HCT116 (cell line): ENCODE data around the gene OR7G1.

Experiments used
- ATF3 ChIP-seq: IDR thresholded peaks from 2 replicates; pipeline ENCODE4 v1.6.1; 2012
- CTCF ChIP-seq, 3 experiments: fragments of 200-600 bp in 1 of 3; sonication (generic) in 1 of 3; IDR thresholded peaks in 2 of 3; conservative IDR thresholded peaks in 1 of 3; 2 replicates each; pipeline ENCODE4 v1.5.1; 2012 to 2017; ENCODE audit warnings: low read depth in 2 of 3, low read length in 2 of 3, antibody characterized with exemption in 1 of 3, borderline replicate concordance in 1 of 3, control low read depth in 1 of 3, mild to moderate bottlenecking in 1 of 3, mixed read lengths in 1 of 3, mixed run types in 1 of 3, moderate library complexity in 1 of 3; ENCODE audit not compliant: insufficient read depth in 1 of 3
- EZH2 ChIP-seq: fragments of 200-600 bp; sonication (generic); IDR thresholded peaks from 2 replicates; pipeline ENCODE4 v1.6.1; 2017; ENCODE audit warnings: antibody characterized with exemption, mixed run types
- EZH2phosphoT487 ChIP-seq: fragments of 200-600 bp; IDR thresholded peaks from 2 replicates; pipeline ENCODE4 v1.6.1; 2018; ENCODE audit warnings: antibody characterized with exemption, borderline replicate concordance
- FOSL1 ChIP-seq: IDR thresholded peaks from 2 replicates; pipeline ENCODE4 v1.6.1; 2012; ENCODE audit warnings: low read depth
- JUND ChIP-seq: IDR thresholded peaks from 2 replicates; pipeline ENCODE4 v1.6.1; 2012
- MAX ChIP-seq: IDR thresholded peaks from 2 replicates; pipeline ENCODE4 v1.6.1; 2012
- POLR2A ChIP-seq: IDR thresholded peaks from 2 replicates; pipeline ENCODE4 v1.7.0; 2011; ENCODE audit warnings: borderline replicate concordance; ENCODE audit not compliant: insufficient read depth, insufficient read length; ENCODE audit errors: extremely low read depth
- POLR2AphosphoS5 ChIP-seq: IDR thresholded peaks from 2 replicates; pipeline ENCODE4 v1.6.1; 2011; ENCODE audit warnings: mild to moderate bottlenecking, low read depth, low read length, moderate library complexity
- RAD21 ChIP-seq: IDR thresholded peaks from 2 replicates; pipeline ENCODE4 v1.6.1; 2012; ENCODE audit warnings: low read depth, mild to moderate bottlenecking
- REST ChIP-seq: IDR thresholded peaks from 2 replicates; pipeline ENCODE4 v1.6.1; 2012; ENCODE audit warnings: low read depth
- YY1 ChIP-seq: IDR thresholded peaks from 2 replicates; pipeline ENCODE4 v1.6.1; 2011; ENCODE audit warnings: low read length, low read depth, moderate library complexity, mild to moderate bottlenecking; ENCODE audit not compliant: insufficient replicate concordance; ENCODE audit errors: extremely low read depth
- ZBTB33 ChIP-seq: IDR thresholded peaks from 2 replicates; pipeline ENCODE4 v1.6.1; 2011; ENCODE audit warnings: mild to moderate bottlenecking, low read length, moderate library complexity; ENCODE audit not compliant: insufficient replicate concordance; ENCODE audit errors: extremely low read depth

GRCh38 chr19:9144920-9145319, 29.4 kb upstream of the OR7G1 start:
- TF ChIP-seq REST: no peak
- TF ChIP-seq FOSL1: no peak
- no peak for TF ChIP-seq ZBTB33
- no peak for TF ChIP-seq CTCF (IDR thresholded peaks at IDR 0.05 in 2 of 3, conservative IDR thresholded peaks at IDR 0.05 in 1 of 3; ENCODE audit: borderline replicate concordance in 1 of 3, insufficient read depth in 1 of 3, low read depth in 2 of 3, low read length in 2 of 3)
- no peak for TF ChIP-seq POLR2AphosphoS5
- TF ChIP-seq RAD21: no peak
- TF ChIP-seq MAX: no peak
- no peak for TF ChIP-seq POLR2A
- TF ChIP-seq EZH2phosphoT487: no peak
- no peak for TF ChIP-seq JUND
- no peak for TF ChIP-seq YY1
- no peak for TF ChIP-seq EZH2
- no peak for TF ChIP-seq ATF3
